Stimulated activated memory B cell treated with anti-CD40 and anti-IgM and Interleukin-4, amounts not matched to agents 10 μg/mL and 1 μg/mL and 100 μg/mL, for 72 hours (primary cell): ENCODE results near the gene PODXL2.

Experiments
- ATAC-seq: fragments of 150-1000 bp; cut with Tn5 transposase; 2 replicates; pipeline ENCODE4 v1.10.0; 2021
- H3K27ac Mint-ChIP-seq: one replicate; pipeline ENCODE4 v1.8.0; 2022; ENCODE audit warnings: mild to moderate bottlenecking, mixed read lengths
- H3K27me3 Mint-ChIP-seq: one replicate; pipeline ENCODE4 v1.8.0; 2022; ENCODE audit warnings: mixed read lengths
- H3K36me3 Mint-ChIP-seq: one replicate; pipeline ENCODE4 v1.8.0; 2022; ENCODE audit warnings: mixed read lengths
- H3K4me1 Mint-ChIP-seq: one replicate; pipeline ENCODE4 v1.8.0; 2022; ENCODE audit warnings: mixed read lengths
- H3K4me3 Mint-ChIP-seq: one replicate; pipeline ENCODE4 v1.8.0; 2022; ENCODE audit warnings: mild to moderate bottlenecking, moderate library complexity, mixed read lengths
- H3K9me3 Mint-ChIP-seq: one replicate; pipeline ENCODE4 v1.8.0; 2022; ENCODE audit warnings: mixed read lengths

Gene PODXL2, protein sequence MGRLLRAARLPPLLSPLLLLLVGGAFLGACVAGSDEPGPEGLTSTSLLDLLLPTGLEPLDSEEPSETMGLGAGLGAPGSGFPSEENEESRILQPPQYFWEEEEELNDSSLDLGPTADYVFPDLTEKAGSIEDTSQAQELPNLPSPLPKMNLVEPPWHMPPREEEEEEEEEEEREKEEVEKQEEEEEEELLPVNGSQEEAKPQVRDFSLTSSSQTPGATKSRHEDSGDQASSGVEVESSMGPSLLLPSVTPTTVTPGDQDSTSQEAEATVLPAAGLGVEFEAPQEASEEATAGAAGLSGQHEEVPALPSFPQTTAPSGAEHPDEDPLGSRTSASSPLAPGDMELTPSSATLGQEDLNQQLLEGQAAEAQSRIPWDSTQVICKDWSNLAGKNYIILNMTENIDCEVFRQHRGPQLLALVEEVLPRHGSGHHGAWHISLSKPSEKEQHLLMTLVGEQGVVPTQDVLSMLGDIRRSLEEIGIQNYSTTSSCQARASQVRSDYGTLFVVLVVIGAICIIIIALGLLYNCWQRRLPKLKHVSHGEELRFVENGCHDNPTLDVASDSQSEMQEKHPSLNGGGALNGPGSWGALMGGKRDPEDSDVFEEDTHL

DNA sequence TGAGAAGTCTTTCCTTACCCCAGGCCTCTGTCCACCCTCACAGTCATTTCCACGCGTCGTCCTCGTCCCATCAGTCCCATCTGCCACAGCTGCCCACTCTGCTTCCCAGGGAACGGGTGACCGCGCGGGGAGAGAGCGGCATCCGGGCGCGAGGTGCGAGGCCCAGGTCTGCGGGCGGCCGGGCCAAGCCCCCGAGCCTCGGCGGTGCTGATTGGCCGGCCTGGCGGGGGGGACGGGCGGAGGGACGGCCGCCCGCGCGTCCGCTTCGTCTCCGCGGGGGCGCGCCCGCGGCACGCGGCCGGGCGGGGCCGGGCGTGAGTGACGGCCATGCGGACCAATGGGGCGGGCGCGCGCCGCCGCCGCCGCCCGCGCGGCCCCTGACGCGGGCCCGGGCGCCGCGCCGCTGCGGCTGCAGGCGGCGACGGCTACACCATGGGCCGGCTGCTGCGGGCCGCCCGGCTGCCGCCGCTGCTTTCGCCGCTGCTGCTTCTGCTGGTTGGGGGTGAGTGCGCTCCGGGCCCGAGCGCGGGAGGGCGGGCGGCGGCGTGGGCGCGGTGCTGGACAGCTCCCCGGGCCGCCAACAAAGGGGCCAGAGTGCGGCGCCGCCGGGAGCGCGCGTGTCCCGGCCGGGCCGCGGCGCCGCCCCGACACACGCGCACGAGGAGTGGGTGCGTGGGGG is at the start of gene PODXL2:
PODXL2 (plus strand) TSS at position 398 of the 679 bp plus-strand sequence; CDS start at position 433, 35 bp downstream.
- Mint-ChIP-seq H3K9me3 (no peaks in the 10 kb centered on the region), H3K4me1 (peaks cover 13% of the 10 kb centered on the region), H3K4me3 (peak within 1 kb of the TSS; percentile 76), H3K27me3 (peaks cover 28% of the 10 kb centered on the region), H3K27ac (peak within 1 kb of the TSS; percentile 54), H3K36me3 (peaks cover 5% of the 10 kb centered on the region)
- peak; percentile 73 for ATAC-seq

DNA sequence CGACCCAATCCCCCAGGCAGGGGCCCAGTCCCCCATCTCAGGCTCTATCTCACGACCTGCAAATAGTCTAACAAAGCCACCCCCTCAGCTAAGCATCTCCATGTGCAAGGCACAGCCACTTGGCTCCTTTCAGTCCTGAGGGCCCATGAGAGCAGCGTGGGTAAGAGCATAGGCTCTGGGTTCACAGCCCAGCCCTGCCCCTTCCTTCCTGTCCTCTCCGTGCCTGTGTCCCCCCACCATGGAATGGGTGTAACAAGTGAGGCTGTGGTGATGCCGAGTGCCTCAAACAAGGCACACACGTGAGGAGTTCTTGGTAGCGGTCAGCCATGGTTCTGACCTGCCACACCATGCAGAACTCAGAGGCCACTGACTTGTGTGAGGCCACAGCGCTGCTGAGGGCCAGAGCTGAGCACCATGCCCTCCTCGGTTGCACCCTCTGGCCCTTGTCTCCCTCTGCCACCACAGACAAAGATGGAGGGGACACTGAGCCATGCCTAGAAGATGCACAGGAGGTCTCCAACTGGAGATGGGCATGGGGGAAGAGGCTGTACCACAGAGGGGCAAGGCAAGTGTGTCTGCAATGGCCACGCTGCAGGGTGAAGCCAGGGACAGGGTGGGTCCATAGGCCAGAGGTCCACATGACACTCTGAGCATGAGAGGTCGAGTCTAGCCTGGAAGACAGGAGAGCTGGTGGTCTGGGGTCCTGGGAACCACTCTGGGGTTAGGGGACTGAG is 48.5 kb upstream of the PODXL2 start:
- Mint-ChIP-seq H3K36me3 (peaks cover 36% of the 10 kb centered on the region), H3K4me1 (peaks cover 27% of the 10 kb centered on the region), H3K4me3 (no peak overlapping the region), H3K27ac (no peak overlapping the region), H3K27me3 (no peaks in the 10 kb centered on the region), H3K9me3 (no peaks in the 10 kb centered on the region)
- no peak for ATAC-seq

DNA sequence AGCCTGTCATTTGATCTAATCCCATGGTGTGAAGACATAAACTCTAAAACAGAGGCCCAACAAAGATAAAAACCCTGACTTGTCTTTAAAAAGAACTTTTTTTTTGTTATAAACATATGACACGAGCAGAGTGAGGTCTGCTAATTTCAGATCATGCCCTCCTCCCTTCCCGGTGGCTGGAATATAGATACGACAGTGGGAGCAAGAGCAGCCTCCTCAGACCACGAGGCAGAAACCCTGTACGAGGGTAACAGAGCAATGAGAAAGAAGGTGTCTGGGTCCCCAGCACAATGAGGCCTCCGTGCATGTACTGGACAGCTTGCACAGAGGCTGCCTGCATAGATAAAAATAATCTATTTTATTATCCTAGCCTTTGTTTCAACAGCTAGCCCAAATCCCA is 44.3 kb upstream of the PODXL2 start:
- Mint-ChIP-seq H3K9me3 (no peaks in the 10 kb centered on the region), H3K27me3 (no peaks in the 10 kb centered on the region), H3K4me3 (no peak overlapping the region), H3K36me3 (peaks cover 28% of the 10 kb centered on the region), H3K4me1 (peaks cover 55% of the 10 kb centered on the region), H3K27ac (no peak overlapping the region)
- no peak for ATAC-seq

DNA sequence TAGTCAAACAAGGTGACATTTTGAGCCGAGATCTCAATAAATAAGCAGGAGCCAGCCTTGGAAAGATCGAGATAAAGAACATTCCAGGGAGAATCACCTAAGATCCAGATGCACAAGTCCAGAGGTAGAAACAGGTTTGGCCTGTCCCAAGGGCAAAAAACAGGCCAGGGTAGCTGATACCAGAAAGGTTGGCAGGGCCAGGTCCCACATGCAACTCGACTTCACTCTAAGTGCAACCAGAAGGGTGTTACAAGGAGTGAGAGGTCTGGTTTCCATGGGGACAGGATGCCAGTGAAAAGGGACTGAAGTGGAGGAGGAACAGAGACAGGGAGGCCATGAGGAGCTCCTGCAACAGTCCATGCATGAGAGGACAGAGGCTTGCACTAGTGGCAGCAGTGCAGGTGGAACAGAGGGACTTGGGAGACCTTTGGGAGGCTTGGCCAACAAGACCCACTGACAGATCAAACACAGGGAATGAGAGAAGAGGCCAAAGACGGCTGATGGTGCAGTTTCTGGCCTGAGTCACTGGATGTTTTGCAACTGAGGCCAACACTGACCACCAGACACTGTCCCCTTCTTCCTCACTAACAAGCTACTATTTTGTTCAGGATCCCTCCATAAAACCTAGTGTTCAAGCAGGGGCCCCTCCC is 43.7 kb upstream of the PODXL2 start:
- Mint-ChIP-seq H3K9me3 (no peaks in the 10 kb centered on the region), H3K36me3 (peaks cover 23% of the 10 kb centered on the region), H3K4me3 (no peak overlapping the region), H3K27ac (no peak overlapping the region), H3K27me3 (no peaks in the 10 kb centered on the region), H3K4me1 (peaks cover 56% of the 10 kb centered on the region)
- ATAC-seq = no peak

DNA sequence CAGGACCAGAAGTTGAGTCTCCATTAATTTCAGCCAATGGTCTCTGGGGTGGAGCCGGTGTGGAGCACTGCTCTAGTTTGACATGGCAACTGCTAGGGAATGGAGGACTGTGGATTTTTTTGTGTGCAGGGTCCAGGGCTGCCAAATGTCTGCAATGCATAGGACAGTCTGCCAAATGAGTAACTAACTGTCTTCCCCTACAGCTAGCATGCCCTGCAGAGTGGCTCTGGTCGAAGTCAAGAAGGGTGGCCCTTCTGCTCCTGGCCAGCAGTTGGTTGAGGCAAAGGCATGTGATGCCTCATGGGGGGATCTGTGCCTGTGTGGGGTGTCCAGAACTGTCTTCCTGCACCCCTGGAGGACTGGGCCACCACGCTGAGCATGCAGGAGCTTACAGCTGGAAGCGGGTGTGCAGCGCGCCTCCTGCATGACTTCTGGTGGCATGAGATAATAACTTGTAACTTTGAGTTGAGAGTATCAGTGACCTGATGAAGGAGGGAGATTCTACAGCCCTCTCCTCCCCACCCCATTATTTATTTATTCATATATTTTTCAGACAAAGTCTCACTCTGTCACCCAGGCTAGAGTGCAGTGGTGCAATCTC is 43.1 kb upstream of the PODXL2 start:
- no peaks in the 10 kb centered on the region for H3K9me3 Mint-ChIP-seq
- no peak for ATAC-seq
- no peak overlapping the region for H3K27ac Mint-ChIP-seq
- peaks cover 50% of the 10 kb centered on the region for H3K4me1 Mint-ChIP-seq
- no peak overlapping the region for H3K4me3 Mint-ChIP-seq
- peaks cover 17% of the 10 kb centered on the region for H3K36me3 Mint-ChIP-seq
- H3K27me3 Mint-ChIP-seq = no peaks in the 10 kb centered on the region

DNA sequence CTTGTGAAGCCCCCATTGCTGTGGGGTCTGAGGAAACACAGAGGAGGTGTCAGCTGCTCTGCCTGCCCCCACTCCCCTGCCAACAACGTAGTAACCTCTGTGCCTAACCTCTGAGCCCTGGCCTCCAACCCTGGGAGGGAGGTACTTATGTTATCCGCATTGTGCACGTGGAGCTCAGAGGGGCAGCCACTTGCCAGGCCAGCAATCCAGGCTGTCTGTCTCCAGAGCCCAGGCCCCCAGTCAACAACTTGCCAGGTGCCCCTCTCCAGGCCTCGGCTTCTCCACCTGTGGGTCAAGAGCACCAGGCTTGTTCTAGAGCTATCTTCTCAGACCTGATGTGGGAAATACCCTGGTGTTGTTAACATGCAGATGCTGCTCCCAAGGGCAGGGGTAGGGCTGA is 41.1 kb upstream of the PODXL2 start:
- ATAC-seq = no peak
- Mint-ChIP-seq H3K27ac (no peak overlapping the region), H3K36me3 (peaks cover 11% of the 10 kb centered on the region), H3K27me3 (no peaks in the 10 kb centered on the region), H3K4me1 (peaks cover 53% of the 10 kb centered on the region), H3K4me3 (no peak overlapping the region), H3K9me3 (no peaks in the 10 kb centered on the region)

DNA sequence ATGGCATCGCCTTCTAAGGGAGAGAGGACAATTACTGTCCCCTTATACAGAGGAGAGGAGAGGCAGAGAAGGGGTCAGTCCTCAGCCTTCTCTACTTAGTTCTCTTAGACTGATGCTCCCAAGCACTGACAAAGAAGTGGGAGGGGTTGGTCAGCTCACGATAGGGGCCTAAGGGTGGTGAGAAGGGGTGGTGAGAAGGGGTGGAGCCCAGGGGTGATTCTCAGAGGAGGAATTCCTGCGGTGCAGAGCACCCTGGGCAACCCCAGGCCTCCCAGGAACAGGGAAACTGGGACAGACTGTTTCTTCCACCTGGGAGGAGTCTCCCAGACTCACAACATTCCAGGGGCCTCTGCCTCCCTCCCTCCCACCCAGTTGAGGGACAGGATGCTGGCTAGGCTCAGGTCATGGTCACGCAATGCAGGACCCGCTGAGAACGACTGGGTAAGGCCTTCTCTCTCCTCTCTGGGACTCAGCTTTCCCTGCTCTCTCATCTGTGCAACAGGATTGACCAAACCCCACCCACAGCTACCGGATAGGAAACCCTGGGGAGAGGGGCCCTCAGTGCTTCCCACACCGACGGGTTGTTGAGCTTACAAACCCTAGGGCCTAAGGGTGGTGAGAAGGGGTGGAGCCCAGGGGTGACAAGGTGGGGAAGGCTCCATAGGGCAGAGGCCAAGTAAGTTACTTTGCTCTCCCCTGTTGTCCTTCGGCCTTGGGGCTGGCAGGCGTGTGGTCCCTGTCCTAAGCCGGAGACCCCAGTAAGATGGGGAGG is 40.0 kb upstream of the PODXL2 start:
- H3K36me3 Mint-ChIP-seq = peaks cover 11% of the 10 kb centered on the region
- no peak for ATAC-seq
- peak overlapping the region; percentile 80 for H3K4me3 Mint-ChIP-seq
- H3K27ac Mint-ChIP-seq = peak overlapping the region; percentile 83
- peaks cover 53% of the 10 kb centered on the region for H3K4me1 Mint-ChIP-seq
- H3K9me3 Mint-ChIP-seq = no peaks in the 10 kb centered on the region
- no peaks in the 10 kb centered on the region for H3K27me3 Mint-ChIP-seq

DNA sequence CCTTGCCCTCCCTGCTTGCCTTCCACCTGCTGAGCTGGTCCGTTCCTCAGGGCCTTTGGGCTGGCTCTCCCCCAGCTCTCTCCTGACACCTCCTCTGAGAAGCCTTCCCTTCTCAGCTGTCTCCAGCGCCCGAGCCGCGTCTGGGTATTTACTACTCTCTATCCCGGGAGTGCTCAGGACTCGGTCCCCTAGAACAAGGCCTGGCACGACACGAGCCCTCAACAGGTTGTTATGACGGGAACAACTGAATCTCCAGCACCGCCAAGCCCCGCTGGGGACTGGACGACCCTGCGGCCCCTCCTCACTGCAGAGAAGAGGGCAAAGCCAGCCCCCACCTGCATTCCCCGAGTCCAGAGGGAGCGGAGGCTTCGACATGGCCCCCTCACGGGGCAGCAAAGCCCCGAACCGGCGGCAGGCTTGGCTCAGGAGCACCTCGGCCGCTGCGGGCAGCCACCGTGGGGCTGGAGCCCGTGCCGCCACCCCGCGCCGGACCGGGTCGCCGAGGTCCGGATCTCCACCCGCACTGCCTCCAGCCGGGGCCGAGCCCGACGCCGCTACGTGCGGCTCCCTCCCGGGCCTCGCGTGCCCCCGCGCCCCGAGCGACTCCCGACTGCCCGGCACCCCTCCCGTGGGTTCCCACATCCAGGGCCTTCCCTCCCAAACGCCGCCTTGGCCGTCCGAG is 39.2 kb upstream of the PODXL2 start:
- H3K27me3 Mint-ChIP-seq = no peaks in the 10 kb centered on the region
- peak; percentile 4 for ATAC-seq
- H3K4me1 Mint-ChIP-seq = peaks cover 53% of the 10 kb centered on the region
- peak overlapping the region; percentile 83 for H3K27ac Mint-ChIP-seq
- H3K4me3 Mint-ChIP-seq = peak overlapping the region; percentile 87
- no peaks in the 10 kb centered on the region for H3K9me3 Mint-ChIP-seq
- peaks cover 11% of the 10 kb centered on the region for H3K36me3 Mint-ChIP-seq

DNA sequence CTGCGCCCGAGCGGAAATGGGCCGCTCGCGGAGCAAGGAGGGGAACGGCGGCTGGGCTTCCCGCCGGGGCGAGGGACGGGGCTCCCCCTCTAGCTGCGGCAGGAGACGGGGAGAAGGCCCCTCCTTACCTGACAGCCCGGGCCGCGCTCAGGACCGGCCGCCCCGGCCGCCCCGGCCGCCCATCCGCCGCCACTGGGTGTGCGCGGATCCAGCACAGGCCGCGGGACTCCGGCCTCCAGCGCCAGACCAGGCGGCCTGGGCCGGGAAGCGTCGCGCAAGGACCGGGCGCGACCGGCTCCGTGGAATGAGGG is 38.7 kb upstream of the PODXL2 start:
- peak overlapping the region; percentile 87 for H3K4me3 Mint-ChIP-seq
- H3K27me3 Mint-ChIP-seq = no peaks in the 10 kb centered on the region
- ATAC-seq = peak; percentile 67
- H3K36me3 Mint-ChIP-seq = peaks cover 8% of the 10 kb centered on the region
- no peaks in the 10 kb centered on the region for H3K9me3 Mint-ChIP-seq
- H3K4me1 Mint-ChIP-seq = peaks cover 50% of the 10 kb centered on the region
- peak overlapping the region; percentile 83 for H3K27ac Mint-ChIP-seq

DNA sequence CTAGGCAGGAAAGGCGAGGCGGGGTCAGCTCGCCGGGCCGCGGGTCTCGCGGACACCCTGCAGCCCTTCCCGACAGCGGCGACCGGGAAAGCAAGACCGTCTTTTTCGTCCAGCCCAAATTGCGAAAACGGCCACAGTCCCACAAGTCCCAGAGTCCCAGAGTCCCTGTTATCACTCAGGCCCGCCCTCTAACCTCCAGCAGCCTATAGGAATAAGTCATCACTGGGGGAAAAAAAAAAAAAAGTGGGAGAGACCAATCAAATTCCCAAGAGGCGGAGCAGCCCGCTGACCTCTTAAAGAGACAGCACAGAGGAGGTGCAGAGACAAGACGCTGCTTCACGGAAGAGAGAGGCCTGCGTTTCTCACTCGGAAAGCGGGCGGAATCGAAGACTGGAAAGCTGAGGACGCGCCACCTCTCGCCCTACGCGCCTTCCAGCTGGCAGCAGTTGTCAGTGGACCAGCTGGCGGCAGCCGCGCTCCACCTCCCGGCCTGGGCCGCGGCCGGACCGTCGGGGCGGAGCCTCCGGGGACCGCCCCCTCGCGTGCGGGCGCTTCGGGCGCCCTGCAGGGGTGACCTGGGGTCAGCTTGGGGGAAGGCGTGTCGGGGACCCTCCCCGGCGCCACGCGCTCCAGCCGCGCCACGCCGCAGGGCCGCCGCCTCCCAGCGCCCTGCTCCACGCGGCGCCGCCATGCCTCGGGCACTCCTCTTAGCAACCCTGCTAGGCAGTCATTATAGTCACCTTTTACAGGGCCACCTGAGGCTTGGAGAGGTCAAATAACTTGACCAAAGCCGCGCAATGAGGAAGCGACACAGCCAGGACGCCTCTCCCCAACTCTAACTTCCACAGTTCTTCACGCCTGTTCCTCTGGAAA is 38.2 kb upstream of the PODXL2 start, which contains the start of gene TPRA1:
TPRA1 (minus strand) TSS at position 141 of the 873 bp plus-strand sequence. CDS start 10,587 bp downstream, outside the sequence.
- Mint-ChIP-seq H3K36me3 (peaks cover 3% of the 10 kb centered on the region), H3K9me3 (no peaks in the 10 kb centered on the region), H3K27me3 (no peaks in the 10 kb centered on the region), H3K4me3 (peak within 1 kb of the TSS; percentile 87), H3K4me1 (peaks cover 44% of the 10 kb centered on the region), H3K27ac (peak within 1 kb of the TSS; percentile 83)
- peak; percentile 91 for ATAC-seq

DNA sequence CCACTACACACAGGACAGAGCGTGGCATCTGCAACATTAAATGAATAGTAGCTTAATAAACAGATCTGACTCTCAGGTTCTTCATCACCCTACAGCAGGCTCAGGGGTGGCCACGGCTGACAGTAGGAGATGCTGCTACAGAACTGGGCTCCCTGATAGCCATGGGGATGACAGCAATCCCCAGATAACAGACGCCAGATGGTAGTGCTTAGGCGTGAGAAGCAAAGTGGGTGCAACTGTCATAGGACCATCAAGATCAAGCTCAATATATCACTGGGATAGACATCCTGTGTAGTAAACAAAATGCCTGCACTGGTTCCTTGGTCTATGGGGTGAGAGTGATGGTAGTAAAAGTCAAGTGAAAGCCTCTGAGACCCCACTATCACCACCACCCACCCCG is 35.8 kb upstream of the PODXL2 start:
- Mint-ChIP-seq H3K27me3 (no peaks in the 10 kb centered on the region), H3K4me1 (peaks cover 39% of the 10 kb centered on the region), H3K27ac (no peak overlapping the region), H3K4me3 (no peak overlapping the region), H3K36me3 (no peaks in the 10 kb centered on the region), H3K9me3 (no peaks in the 10 kb centered on the region)
- no peak for ATAC-seq

DNA sequence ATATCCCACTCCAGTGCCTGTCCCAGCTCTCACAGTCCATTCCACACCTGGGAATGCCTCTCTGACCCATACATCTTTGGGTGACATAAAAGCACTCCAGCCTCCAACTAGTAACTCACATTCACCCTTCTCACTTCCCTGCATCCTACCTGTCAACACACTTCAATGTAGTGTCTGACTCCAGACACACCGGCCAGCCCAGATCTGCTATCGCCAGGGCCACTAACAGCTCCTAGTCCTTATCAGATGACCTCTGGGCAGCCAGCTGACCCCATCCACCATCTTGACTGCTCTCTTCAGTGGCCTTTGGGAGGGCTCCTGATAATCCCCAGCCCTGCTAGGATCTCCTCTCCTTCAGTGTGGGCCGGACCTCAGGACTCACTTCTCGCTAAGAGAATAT is 33.7 kb upstream of the PODXL2 start:
- H3K9me3 Mint-ChIP-seq = no peaks in the 10 kb centered on the region
- no peak overlapping the region for H3K4me3 Mint-ChIP-seq
- no peaks in the 10 kb centered on the region for H3K27me3 Mint-ChIP-seq
- H3K36me3 Mint-ChIP-seq = no peaks in the 10 kb centered on the region
- no peak for ATAC-seq
- no peak overlapping the region for H3K27ac Mint-ChIP-seq
- H3K4me1 Mint-ChIP-seq = peaks cover 33% of the 10 kb centered on the region
